ENCODE measurements around the gene RTN3.

- TF ChIP-seq CTCF (conservative IDR thresholded peaks at IDR 0.05; ENCODE audit: low read depth, low read length) (no peak), EZH2 (IDR thresholded peaks at IDR 0.05; ENCODE audit: borderline replicate concordance, low read depth, low read length, poor library complexity, severe bottlenecking) (no peak)
Observed at GRCh38 chr11:63763496-63764339, 82.4 kb downstream of the RTN3 start.
